AG04450 (cell line): ENCODE measurements around the gene FOSB. TPM values are rescaled to one million over a fixed set of nuclear protein-coding genes. Genes with fewer than 3 reads are reported as not detected.

Experiments
- CTCF ChIA-PET: fragments of 300-600, 350-600 bp; formaldehyde crosslinking; extraction: SDS; loops from one replicate; lab custom pipeline; 2022; ENCODE audit warnings: antibody characterized with exemption, inconsistent platforms; lab: Charles Lee
- POLR2A ChIA-PET: fragments of 350-600 bp; formaldehyde crosslinking; extraction: SDS; loops from one replicate; lab custom pipeline; 2021; ENCODE audit warnings: antibody characterized with exemption, inconsistent platforms; lab: Yijun Ruan, JAX
- DNase-seq: peaks from one replicate; pipeline ENCODE4 v3.0.0-alpha.2; 2011; ENCODE audit warnings: low read depth, low spot score
- H3K27ac ChIP-seq: one replicate; pipeline ENCODE4 v1.5.1; 2012; ENCODE audit warnings: low read depth, low read length, control low read depth
- H3K27me3 ChIP-seq: one replicate; pipeline ENCODE4 v1.6.0; 2012; ENCODE audit warnings: low read length; ENCODE audit not compliant: control insufficient read depth, insufficient read depth
- H3K4me3 ChIP-seq: 2 replicates; pipeline ENCODE4 v1.5.1; 2011; ENCODE audit warnings: mild to moderate bottlenecking, low read depth, low read length, control low read depth
- H3K9me3 ChIP-seq: 2 replicates; pipeline ENCODE4 v1.5.1; 2012; ENCODE audit warnings: low read length; ENCODE audit not compliant: control insufficient read depth, insufficient read depth
- CTCF ChIP-seq: IDR thresholded peaks from 2 replicates; pipeline ENCODE4 v1.5.1; 2011; ENCODE audit warnings: low read depth, low read length, control low read depth, inconsistent platforms
- polyA plus RNA-seq: library from polyadenylated mRNA; depleted of rRNA; stranded (reverse); fragments of >200 nt; gene quantifications from 2 replicates; pipeline ENCODE4 v1.2.3, GENCODE V29; 2011

FOSB gene
- polyA plus RNA-seq, 1 experiment: 1.3 TPM

- no peaks in the 10 kb centered on the region for H3K27me3 ChIP-seq
- CTCF ChIA-PET: interaction anchor here (0.8 to 1.7 kb wide), 3 partner anchors 29 to 179 kb away, joined by 4 to 5 read pairs (median 4); no protein-coding TSS in a partner anchor
- DNase-seq: no peak
- H3K9me3 ChIP-seq: no peaks in the 10 kb centered on the region
- no peak overlapping the region for H3K4me3 ChIP-seq
- TF ChIP-seq CTCF: no peak
- POLR2A ChIA-PET: no interaction called here
- no peak overlapping the region for H3K27ac ChIP-seq
Measured at GRCh38 chr19:45514376-45515051, 46.7 kb downstream of the FOSB start.

DNA sequence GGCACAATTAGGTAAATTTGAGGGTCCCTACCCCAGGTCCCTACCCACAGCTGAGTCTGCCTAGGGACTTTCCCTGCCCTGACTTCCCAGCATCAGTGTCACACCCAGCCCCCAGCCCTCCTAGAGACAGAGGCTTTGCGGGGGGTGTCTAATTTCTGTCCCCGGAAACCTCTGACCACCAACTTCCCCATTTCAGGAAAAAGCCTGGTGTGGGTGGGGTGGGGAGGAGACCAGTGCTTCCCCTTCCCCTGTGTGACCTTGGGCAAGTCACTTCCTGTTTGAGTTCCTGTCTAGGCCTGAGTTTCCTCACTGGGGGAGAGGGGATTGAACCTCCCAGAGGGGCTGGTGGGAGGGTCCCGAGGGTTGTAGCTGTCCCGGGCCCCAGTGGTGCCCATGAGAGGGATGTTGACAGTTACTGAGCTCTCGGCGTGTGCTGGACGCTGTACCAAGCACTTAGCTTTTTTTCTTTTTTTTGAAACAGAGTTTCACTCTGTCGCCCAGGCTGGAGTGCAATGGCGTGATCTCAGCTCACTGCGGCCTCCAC lies 47.4 kb downstream of the FOSB start:
- TF ChIP-seq CTCF: no peak
- Histone ChIP-seq H3K27me3 (no peaks in the 10 kb centered on the region), H3K9me3 (no peaks in the 10 kb centered on the region), H3K4me3 (no peak overlapping the region), H3K27ac (no peak overlapping the region)
- ChIA-PET CTCF (interaction anchor here (0.8 to 1.7 kb wide), 4 partner anchors 30 to 179 kb away, joined by 4 to 5 read pairs (median 4); no protein-coding TSS in a partner anchor), POLR2A (no interaction called here)
- DNase-seq: no peak

GRCh38 chr19:45515807-45516401 lies 48.1 kb downstream of the FOSB start:
- H3K27me3 ChIP-seq: no peaks in the 10 kb centered on the region
- no peaks in the 10 kb centered on the region for H3K9me3 ChIP-seq
- DNase-seq: no peak
- ChIA-PET CTCF (interaction anchor here (0.8 to 1.7 kb wide), 3 partner anchors 31 to 178 kb away, joined by 4 to 5 read pairs (median 4); no protein-coding TSS in a partner anchor), POLR2A (interaction anchor here (0.6 kb wide), 1 partner anchor 127 kb away, joined by 4 read pairs; no protein-coding TSS in a partner anchor)
- TF ChIP-seq CTCF: no peak
- H3K27ac ChIP-seq: no peak overlapping the region
- no peak overlapping the region for H3K4me3 ChIP-seq

GRCh38 chr19:45517238-45517637 lies 49.4 kb downstream of the FOSB start:
- ChIA-PET CTCF (no interaction called here), POLR2A (interaction anchor here (0.6 kb wide), 1 partner anchor 14 kb away, joined by 10 read pairs; no protein-coding TSS in a partner anchor)
- TF ChIP-seq CTCF: no peak

More at GRCh38 chr19:45517238-45517637, 49.4 kb downstream of the FOSB start:
- no peaks in the 10 kb centered on the region for H3K27me3 ChIP-seq
- H3K9me3 ChIP-seq: no peaks in the 10 kb centered on the region
- no peak overlapping the region for H3K4me3 ChIP-seq
- no peak for DNase-seq
- no peak overlapping the region for H3K27ac ChIP-seq
